ENCODE results near the gene ST8SIA4.

GRCh38 chr5:100872408-100873190 lies 30.5 kb downstream of the ST8SIA4 start:
- TF ChIP-seq GATA3 (IDR thresholded peaks at IDR 0.05; ENCODE audit: low read depth, low read length), result no peak
- no peak for TF ChIP-seq GATA2 (IDR thresholded peaks at IDR 0.05; ENCODE audit: low read depth, low read length)
